NCI-H345 (cell line): ENCODE measurements around the gene SMO.
A peak's percentile ranks its signal among the peaks of the same experiment; 100 is the strongest.
"Not testable (repeated sequence)": the region's sequence is repeated elsewhere in the genome, so short reads cannot be mapped to it uniquely, and the experiment has no call there.

Source experiments
- DNase-seq: peaks from one replicate; lab custom pipeline; 2025; lab: John Stamatoyannopoulos, UW

The SMO gene

DNA sequence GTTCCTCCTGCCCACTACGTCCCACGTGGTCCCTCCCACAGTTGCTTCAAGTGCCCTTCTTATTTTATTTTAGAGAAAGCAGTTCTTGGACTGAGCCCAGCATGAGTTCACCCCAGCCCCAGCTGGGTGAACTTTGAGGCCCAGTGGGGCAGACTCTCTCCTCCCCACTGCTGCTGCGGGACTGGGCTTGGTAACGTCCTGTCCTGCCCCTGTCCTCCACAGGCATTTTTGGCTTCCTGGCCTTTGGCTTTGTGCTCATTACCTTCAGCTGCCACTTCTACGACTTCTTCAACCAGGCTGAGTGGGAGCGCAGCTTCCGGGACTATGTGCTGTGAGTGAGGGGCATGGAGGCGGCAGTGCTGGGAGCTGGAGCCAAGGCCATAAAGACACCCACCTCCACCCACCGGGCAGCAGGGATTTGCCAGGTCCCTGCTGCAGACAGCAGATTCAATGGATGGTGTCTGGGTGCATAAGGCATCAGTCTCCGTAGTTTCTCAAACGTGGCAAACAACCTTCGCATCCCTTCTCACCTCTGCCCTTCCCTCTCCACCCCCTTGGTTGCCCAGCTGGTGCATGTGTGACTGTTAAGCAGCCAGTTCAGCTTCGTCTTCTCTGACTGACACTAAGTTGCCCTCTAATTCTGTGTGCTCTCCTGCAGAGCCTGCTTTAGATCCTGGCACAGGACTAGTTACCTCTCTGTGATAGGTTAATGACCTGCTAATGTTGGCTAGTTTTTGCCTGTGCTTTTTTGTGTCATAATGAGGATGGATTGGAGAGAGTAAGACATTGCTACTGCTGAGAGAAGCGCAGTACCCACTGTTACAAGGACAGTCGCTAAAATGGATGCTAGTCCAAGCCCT, 20.9 kb downstream of the SMO start:
- DNase-seq, result no peak

DNA sequence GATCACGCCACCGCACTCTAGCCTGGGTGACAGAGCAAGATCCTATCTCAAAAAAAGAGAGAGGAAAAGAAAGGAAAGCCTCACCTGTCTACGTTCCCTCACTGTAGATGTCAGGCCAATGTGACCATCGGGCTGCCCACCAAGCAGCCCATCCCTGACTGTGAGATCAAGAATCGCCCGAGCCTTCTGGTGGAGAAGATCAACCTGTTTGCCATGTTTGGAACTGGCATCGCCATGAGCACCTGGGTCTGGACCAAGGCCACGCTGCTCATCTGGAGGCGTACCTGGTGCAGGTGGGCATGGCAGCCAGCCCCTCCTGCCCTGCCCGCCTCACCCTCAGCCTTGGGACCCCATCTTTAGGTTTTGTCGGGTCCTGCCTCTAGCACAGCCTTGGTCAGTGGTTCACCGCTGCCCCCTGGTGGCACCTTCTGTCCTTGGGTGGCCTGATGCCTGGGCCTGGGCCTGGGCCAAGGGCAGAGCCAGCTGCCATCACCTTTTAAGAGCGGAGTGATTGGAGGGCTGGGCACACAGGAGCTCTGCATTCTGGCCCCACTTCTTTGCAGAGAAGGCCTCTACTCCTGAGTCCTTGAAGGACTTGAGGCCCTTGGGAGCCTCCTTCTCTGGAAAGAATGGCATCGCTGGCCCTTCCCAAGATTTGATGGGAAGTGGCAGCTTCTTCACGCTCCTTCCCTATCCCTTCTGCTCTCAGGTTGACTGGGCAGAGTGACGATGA, 22.0 kb downstream of the SMO start:
- peak; percentile 38 for DNase-seq

DNA sequence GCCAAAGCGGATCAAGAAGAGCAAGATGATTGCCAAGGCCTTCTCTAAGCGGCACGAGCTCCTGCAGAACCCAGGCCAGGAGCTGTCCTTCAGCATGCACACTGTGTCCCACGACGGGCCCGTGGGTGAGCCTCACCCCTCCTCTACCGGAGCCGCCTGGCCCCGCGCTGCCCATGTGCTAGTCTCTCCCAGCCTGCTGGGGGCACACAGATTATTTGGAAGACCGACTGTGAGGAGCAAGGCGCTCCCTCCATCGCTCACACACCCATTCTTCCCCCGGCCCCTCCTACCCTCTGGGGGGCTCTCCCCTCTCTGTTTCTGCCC, 22.5 kb downstream of the SMO start:
- no peak for DNase-seq

DNA sequence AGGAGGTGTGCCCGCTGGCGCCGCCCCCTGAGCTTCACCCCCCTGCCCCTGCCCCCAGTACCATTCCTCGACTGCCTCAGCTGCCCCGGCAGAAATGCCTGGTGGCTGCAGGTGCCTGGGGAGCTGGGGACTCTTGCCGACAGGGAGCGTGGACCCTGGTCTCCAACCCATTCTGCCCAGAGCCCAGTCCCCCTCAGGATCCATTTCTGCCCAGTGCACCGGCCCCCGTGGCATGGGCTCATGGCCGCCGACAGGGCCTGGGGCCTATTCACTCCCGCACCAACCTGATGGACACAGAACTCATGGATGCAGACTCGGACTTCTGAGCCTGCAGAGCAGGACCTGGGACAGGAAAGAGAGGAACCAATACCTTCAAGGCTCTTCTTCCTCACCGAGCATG, 23.7 kb downstream of the SMO start:
- no peak for DNase-seq

DNA sequence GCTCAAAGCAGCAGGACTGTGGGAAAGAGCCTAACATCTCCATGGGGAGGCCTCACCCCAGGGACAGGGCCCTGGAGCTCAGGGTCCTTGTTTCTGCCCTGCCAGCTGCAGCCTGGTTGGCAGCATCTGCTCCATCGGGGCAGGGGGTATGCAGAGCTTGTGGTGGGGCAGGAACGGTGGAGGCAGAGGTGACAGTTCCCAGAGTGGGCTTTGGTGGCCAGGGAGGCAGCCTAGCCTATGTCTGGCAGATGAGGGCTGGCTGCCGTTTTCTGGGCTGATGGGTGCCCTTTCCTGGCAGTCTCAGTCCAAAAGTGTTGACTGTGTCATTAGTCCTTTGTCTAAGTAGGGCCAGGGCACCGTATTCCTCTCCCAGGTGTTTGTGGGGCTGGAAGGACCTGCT, 24.2 kb downstream of the SMO start:
- no peak for DNase-seq

DNA sequence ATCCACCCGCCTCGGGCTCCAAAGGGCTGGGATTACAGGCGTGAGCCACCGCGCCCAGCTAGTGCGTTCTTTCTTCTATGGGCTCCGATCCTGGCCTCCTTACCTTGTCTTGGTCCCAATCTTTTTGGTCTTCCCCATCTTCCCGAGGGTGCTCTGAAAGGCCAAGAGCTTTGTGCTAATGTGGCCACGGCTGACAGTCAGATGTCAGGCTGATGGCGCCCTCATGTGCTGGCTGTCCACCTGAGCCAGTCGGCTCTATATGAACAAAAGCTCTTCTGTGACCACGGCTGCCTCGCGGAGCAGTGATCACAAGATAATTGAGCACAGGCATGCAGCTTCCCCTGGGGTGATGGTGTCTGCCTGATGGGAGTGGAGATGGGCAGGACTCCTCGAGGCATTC, 25.4 kb downstream of the SMO start:
- DNase-seq, result peak; percentile 8

DNA sequence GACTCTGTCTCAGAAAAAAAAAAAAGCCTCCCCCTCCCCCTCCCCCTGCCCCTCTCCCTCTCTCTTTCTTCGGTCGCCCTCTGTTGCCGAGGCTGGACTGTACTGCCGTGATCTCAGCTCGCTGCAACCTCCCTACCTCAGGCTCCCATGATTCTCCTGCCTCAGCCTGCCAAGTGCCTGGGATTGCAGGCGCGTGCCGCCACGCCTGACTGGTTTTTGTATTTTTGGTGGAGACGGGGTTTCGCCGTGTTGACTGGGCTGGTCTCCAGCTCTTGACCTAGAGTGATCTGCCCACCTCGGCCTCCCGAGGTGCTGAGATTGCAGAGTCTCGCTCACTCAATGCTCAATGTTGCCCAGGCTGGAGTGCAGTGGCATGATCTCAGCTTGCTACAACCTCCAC, 27.3 kb downstream of the SMO start:
- not testable (repeated sequence) for DNase-seq

DNA sequence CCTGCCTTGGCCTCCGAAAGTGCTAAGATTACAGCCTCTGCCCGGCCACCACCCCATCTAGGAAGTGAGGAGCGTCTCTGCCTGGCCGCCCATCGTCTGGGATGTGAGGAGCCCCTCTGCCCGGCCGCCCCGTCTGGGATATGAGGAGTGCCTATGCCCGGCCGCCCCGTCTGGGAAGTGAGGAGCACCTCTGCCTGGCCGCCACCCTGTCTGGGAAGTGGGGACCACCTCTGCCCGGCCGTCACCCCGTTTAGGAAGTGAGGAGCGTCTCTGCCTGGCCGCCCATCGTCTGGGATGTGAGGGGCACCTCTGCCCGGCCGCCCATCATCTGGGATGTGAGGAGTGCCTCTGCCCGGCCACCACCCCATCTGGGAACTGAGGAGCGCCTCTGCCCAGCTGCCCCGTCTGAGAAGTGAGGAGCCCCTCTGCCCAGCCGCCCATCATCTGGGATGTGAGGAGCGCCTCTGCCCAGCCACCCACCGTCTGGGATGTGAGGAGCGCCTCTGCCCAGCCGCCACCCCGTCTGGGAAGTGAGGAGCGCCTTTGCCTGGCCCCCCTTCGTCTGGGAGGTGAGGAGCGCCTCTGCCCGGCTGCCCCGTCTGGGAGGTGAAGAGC, 27.8 kb downstream of the SMO start:
- not testable (repeated sequence) for DNase-seq

DNA sequence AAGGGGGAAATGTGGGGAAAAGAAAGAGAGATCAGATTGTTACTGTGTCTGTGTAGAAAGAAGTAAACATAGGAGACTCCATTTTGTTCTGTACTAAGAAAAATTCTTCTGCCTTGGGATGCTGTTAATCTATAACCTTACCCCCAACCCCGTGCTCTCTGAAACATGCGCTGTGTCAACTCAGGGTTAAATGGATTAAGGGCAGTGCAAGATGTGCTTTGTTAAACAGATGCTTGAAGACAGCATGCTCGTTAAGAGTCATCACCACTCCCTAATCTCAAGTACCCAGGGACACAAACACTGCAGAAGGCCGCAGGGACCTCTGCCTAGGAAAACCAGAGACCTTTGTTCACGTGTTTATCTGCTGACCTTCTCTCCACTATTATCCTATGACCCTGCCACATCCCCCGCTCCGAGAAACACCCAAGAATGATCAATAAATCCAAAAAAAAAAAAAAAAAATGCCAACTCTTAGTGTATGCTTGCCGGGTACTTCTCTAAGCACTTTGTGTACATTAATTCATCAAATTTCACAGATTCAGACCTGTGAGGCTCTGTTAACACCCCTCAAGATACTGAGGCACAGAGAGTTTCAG, 28.5 kb downstream of the SMO start:
- not testable (repeated sequence) for DNase-seq

DNA sequence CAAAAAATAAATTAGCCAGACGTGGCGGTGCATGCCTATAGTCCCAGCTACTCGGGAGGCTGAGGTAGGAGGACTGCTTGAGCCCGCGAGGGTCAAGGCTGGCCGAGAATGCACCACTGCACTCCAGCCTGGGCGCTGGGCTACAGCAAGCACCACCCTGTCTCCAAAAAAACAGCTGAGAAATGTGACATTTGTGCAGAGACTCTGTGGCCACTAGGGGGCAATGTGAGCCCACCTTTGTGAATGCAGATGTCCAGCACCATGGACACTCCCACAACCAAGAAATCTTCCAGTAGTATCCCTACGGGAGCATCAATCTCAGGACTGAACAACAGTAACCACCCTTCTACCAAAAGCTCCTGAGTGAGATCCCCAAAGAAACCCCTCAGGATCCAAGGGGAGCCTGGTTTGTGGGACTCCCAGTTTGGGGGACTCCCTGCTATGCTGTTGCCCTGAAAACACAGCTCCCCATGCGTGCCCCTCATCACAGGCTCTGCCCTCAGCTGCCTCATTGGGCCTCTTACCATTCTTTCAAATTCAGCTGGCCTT, 30.2 kb downstream of the SMO start:
- peak; percentile 82 for DNase-seq

DNA sequence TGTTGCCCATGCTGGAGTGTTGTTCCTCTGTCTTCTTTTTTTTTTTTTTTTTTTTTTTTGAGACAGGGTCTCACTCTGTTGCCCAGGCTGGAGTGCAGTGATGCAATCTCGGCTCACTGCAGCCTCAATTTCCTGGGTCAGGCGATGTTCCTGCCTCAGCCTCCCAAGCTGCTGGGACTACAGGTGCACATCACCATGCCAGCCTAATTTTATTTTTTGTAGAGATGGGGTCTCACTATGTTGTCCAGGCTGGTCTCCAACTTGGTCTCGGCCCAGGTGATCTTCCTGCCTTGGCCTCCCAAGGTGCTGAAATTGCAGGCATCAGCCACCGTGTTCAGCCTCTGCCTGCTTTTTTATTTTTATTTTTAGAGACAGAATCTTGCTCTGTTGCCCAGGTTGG, 30.7 kb downstream of the SMO start:
- not testable (repeated sequence) for DNase-seq

DNA sequence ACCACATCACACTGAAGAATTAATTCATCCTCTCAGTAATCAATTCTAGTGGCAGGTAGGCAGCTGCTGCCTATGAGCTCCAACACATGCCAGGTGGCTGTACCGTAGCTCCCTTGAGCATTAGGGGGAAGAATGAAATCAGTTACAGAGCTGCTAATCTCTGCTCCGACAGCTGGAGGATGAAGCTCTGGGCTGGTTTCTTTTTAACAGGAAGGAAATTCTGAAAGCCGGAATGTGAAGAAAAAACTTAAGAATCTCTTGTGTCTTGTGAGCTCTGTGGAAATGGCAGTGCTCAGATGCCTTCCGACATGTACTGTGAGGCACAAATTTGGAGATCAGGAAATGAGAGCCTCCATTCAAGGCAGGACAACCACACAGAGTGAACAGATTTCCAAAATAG, 33.6 kb downstream of the SMO start:
- DNase-seq, result no peak

DNA sequence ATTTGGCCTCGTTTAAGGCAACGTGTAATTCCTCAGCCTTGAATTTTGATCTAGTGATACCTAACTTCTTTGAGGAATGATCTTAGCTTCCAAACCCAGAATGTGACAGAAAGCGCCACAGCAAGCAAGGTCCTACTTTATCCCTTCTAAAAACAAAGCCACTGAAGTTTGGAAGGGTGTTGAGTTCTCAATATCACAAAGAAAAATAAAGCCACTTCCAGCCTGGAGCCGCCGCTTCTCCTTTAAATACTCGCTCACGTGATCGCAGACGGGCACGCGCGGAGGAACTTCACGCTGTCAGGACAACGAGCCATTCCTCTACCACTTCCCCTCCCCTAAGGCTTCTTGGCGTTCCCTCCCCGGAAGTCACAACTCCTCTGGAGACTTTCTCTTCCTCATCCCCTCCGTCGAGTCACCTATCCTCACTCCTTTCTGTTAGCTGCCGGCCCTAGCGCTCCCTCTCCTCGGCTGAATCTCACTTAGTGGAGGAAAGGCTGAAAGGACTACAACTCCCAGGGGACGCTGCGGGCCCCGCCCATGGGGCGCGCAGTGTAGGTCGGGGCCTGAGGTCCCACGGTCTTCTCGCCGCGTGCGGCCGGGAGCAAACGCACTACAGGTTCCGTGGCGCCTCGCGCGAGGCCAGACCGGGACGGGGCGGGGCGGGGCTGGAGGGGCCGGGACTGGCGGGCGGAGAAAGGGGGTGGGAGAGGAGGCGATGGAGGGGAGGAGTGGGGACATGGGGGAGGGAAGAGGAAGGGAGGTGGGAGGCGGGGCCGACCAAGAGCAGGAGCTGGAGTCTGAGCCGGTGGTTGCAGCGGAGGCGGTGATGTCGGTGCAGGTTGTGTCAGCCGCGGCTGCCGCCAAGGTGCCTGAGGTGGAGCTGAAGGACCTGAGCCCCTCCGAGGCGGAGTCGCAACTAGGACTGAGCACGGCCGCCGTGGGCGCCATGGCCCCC, 36.1 kb downstream of the SMO start, which contains the start of gene AHCYL2:
Gene AHCYL2 (plus strand): TSS at position 780 of the 955 bp plus-strand sequence.
- peak; percentile 97 for DNase-seq

DNA sequence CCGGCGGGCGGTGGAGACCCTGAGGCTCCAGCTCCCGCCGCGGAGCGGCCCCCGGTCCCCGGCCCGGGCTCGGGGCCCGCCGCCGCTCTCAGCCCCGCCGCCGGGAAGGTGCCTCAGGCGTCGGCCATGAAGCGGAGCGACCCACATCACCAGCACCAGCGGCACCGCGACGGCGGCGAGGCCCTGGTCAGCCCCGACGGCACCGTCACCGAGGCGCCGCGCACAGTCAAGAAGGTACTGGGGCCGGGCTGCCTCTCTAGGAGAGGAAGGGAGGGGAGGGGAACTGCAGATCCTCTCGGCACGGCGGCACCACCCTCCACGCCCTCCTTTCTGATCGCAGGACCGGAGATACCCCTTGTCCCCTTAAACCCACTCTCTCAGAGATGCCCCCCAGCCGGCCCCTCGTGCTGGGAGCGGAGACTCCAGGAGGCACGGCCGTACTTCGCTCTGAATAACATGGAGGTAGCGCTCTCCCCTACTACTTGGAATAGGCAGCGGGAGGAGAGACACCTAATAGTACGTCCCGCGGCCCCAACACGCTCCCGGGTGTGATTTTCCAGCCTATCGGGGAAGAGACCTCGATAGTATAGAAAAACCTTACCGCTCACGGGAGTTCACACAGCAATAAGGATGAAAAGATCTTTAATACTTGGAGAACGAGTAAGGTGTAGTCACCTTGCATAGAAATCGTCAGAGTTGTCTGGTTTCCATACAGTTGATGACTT, 36.9 kb downstream of the SMO start:
- peak; percentile 41 for DNase-seq

DNA sequence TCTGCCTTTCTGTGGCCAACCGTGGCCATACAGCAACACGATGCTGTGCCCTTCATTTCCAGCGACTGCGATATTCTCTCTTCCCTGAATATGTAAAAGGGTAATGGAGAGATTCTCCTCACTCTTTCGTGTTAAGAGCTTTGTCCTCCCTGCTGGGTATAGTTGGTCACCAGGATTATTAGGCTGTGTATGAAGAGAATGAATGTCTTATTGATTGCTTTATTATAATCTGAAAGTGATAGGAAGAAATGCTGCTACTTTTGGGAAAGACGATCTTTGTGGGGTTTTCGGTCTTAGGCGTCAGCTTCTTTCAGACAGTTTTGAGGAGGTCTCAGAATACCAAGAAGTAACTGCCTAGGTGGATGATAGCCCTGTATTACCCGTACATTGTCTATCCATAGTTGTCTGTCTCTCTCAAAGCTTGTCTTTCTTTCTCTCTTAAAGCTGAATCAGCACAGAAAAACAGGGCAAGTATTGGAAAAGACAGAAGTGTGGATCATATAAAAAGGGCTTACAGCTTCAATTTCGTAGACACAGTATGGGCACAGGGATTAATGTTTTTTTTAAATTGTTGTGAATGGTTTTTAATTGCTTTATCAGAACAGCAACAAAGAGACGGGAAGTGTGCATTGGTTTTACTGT, 37.6 kb downstream of the SMO start:
- no peak for DNase-seq

DNA sequence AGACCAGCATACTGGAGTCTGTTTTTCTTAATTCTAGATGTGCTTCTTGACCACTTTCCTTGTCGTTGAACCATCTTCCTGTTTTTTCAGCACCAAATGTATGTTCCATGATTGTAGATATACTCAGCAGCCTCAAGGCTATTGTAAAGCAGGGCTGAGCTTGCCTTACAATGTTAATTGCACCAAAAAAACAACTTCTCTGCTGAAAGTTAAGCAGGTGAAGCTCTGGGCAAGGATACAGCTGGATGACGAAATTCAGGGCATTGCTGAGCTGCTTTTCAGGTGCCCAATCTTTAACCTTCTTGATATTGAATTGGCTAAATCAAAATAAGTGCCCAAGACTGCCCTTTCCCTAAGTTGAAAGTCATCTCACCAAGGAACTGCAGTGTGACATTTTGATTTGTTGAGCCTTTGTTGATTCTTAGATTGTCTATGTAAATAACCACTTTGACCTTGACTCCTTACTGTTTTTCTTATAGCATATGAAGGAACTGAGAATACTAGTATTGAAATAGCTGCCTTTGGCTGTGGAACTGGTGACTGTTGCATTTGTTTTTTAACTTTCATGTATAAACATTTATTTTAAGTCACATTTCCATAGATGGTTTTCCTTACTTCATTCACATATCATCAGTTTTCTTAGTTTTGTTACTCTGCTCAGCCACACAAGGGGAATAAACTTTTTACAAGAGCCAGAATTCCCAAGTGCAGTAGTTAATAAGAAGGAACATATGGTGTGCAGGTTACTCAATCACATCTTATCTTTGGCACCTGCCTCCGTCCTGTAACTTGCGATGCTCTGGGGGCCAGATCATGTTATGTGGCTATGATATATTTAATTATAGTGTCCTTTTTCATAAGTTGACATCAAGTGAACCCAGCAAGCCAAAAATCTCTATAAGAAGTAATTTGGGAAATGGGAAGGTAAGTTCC, 39.5 kb downstream of the SMO start:
- DNase-seq, result no peak

DNA sequence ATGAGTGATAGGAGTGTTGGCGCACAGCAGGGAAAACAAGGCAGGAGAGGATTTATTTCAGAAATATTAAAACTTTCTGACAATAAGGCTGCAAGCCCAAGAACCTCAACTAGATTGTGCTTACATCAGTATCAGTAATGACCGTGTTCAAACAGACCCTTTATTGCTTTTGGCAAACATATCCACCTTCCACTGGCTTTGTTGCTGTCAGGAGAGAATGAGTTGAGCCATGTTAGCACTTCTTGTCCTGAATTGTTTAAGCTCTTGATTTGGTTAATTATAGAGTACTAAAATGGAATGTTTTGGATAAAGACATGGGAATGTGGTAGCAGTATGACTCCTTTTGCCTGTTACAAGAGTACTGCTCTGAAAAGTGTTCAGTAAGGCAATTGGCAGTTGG, 40.2 kb downstream of the SMO start:
- DNase-seq, result no peak

DNA sequence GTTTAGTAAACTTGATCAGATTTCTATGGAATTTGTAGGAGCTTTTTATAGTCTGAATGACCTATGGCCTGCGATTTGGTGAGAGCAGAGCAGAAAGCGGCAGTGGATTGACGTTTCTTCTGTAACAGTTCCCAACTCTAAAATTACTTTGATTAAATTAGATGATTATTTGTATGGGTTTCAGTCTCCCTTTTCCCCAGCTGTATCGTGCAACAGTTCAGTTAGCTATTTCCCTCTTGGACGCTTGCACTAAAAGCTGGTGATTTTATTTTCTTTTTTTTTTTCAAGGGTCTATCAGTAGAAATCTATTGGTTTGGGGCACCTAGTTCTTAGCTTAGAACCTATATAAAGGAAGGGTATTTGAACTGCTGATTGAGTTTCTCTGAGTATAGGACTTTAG, 43.2 kb downstream of the SMO start:
- no peak for DNase-seq

DNA sequence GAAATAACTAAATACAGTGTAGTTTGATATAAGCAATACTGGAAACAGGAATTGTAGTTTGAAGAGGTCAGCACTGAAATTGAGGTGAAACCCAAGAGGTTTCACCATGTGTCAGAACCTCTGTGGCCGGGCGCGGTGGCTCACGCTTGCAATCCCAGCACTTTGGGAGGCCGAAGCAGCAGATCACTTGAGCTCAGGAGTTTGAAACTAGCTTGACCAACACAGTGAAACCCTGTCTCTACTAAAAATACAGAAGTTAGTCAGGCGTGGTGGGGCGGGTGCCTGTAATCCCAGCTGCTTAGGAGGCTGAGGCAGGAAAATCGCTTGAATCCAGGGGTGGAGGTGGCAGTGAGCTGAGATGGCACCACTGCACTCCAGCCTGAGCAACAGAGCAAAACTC, 50.1 kb downstream of the SMO start:
- no peak for DNase-seq
